RWPE2 (cell line): ENCODE data around the gene ERV3-1.
A peak's percentile ranks its signal among the peaks of the same experiment; 100 is the strongest.

Experiments
- ATAC-seq: fragments of 200-7000 bp; cut with Tn5 transposase; 3 replicates; pipeline ENCODE4 v1.9.1; 2021; ENCODE audit warnings: low read depth
- DNase-seq: peaks from one replicate; pipeline ENCODE4 v3.0.0-alpha.2; 2020; ENCODE audit warnings: low spot score
- H3K27ac ChIP-seq: fragments of 450-650 bp; 2 replicates; pipeline ENCODE4 v1.5.1; 2017; ENCODE audit warnings: mild to moderate bottlenecking; ENCODE audit not compliant: poor library complexity, severe bottlenecking
- H3K27me3 ChIP-seq: fragments of 250-450 bp; sonication (Bioruptor Pico); 2 replicates; pipeline ENCODE4 v1.5.1; 2021; ENCODE audit warnings: mild to moderate bottlenecking, moderate library complexity; ENCODE audit not compliant: insufficient read depth, poor library complexity, severe bottlenecking
- H3K36me3 ChIP-seq: fragments of 250-450 bp; sonication (Bioruptor Pico); 2 replicates; pipeline ENCODE4 v1.5.1; 2020; ENCODE audit warnings: low read depth, mild to moderate bottlenecking, moderate library complexity
- H3K4me1 ChIP-seq: fragments of 250-450 bp; sonication (Bioruptor Pico); 2 replicates; pipeline ENCODE4 v1.5.1; 2021; ENCODE audit warnings: mild to moderate bottlenecking, moderate library complexity; ENCODE audit not compliant: insufficient read depth, poor library complexity, severe bottlenecking
- H3K4me3 ChIP-seq: fragments of 250-450 bp; sonication (Bioruptor Pico); 2 replicates; pipeline ENCODE4 v1.5.1; 2021; ENCODE audit warnings: mild to moderate bottlenecking, moderate library complexity; ENCODE audit not compliant: severe bottlenecking
- H3K9me3 ChIP-seq: fragments of 250-450 bp; sonication (Bioruptor Pico); 2 replicates; pipeline ENCODE4 v1.5.1; 2021; ENCODE audit warnings: mild to moderate bottlenecking, moderate library complexity; ENCODE audit not compliant: severe bottlenecking
- TF ChIP-seq, protein P1 (sequence below): fragments of 450-650 bp; IDR thresholded peaks from one replicate; pipeline ENCODE4 v1.5.1; 2017; ENCODE audit warnings: mild to moderate bottlenecking, moderate library complexity; ENCODE audit not compliant: poor library complexity, severe bottlenecking

The ERV3-1 gene

DNA sequence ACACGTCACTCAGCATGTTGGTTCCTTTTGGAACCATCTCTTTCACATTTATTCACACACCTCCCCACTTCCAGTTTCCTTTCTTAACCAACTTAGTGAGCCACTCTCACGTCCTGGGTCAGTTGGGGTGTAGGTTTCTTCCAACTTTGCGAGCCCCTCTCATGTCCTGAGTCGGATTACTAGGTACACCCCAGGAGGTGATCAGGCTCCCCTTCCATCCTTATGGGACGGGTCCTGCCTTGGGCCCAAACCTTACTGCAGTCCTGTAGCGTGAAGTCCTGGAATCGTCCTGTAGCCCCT lies 7.7 kb downstream of the ERV3-1 start:
- H3K36me3 ChIP-seq: peaks cover 16% of the 10 kb centered on the region
- DNase-seq (no peak), ATAC-seq (no peak)
- TF ChIP-seq, protein P1, sequence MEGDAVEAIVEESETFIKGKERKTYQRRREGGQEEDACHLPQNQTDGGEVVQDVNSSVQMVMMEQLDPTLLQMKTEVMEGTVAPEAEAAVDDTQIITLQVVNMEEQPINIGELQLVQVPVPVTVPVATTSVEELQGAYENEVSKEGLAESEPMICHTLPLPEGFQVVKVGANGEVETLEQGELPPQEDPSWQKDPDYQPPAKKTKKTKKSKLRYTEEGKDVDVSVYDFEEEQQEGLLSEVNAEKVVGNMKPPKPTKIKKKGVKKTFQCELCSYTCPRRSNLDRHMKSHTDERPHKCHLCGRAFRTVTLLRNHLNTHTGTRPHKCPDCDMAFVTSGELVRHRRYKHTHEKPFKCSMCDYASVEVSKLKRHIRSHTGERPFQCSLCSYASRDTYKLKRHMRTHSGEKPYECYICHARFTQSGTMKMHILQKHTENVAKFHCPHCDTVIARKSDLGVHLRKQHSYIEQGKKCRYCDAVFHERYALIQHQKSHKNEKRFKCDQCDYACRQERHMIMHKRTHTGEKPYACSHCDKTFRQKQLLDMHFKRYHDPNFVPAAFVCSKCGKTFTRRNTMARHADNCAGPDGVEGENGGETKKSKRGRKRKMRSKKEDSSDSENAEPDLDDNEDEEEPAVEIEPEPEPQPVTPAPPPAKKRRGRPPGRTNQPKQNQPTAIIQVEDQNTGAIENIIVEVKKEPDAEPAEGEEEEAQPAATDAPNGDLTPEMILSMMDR: no peak
- H3K27ac ChIP-seq: peak overlapping the region; percentile 48
- no peak overlapping the region for H3K4me3 ChIP-seq
- H3K4me1 ChIP-seq: peaks cover 18% of the 10 kb centered on the region
- peaks cover 14% of the 10 kb centered on the region for H3K9me3 ChIP-seq
- no peaks in the 10 kb centered on the region for H3K27me3 ChIP-seq

DNA sequence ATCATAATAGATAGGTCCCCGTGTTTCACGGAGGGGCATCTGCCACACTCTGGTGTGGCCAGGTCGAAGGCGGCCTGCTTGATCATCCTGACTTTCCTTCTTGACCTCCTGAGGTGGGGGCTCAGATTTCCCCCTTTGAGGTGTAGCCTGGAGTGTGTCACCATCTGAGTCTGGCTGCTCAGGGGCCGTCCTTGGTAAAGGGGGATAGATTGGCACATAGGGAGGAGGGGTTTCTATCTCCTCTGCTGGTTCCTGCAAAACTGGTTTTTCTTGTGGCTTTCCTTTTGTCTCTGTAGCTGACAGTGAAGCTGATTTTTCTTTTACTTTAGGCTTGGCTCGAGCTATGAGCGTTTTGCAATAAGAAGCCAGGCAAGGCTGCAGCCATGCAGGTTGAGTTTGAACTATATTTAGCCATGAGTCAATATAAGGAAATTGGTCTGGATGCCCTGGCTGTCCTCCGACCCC lies 8.5 kb downstream of the ERV3-1 start:
- DNase-seq (no peak), ATAC-seq (peak; percentile 81)
- H3K27me3 ChIP-seq: no peaks in the 10 kb centered on the region
- TF ChIP-seq, protein P1: no peak
- peaks cover 10% of the 10 kb centered on the region for H3K36me3 ChIP-seq
- peaks cover 18% of the 10 kb centered on the region for H3K4me1 ChIP-seq
- peak overlapping the region; percentile 48 for H3K27ac ChIP-seq
- H3K9me3 ChIP-seq: peaks cover 14% of the 10 kb centered on the region
- H3K4me3 ChIP-seq: no peak overlapping the region

GRCh38 chr7:64997164-64997908 lies 9.2 kb downstream of the ERV3-1 start:
- H3K27me3 ChIP-seq: no peaks in the 10 kb centered on the region
- DNase-seq (no peak), ATAC-seq (no peak)
- peaks cover 10% of the 10 kb centered on the region for H3K36me3 ChIP-seq
- H3K4me1 ChIP-seq: peaks cover 18% of the 10 kb centered on the region
- peaks cover 14% of the 10 kb centered on the region for H3K9me3 ChIP-seq
- peak overlapping the region; percentile 48 for H3K27ac ChIP-seq
- TF ChIP-seq, protein P1: no peak
- H3K4me3 ChIP-seq: no peak overlapping the region

DNA sequence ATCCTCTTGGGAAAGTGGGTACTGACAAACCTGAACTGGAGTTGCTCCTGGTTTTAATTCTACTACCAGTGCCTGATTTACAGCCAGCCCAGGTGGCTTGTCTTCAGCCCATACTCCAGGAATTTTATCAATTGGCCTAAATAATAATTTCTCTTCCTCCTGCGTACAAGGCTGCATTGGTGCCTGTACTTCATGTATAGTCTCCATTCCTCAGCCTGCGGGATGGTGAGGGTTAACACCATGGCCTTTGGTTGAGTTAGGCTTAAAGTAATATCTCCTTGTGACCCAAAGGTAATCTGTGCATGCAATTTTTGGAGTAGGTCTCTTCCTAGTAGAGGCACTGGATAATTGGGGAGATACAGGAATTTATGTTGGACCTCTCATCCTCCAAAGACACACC lies 10.2 kb downstream of the ERV3-1 start:
- H3K27ac ChIP-seq: no peak overlapping the region
- peaks cover 14% of the 10 kb centered on the region for H3K9me3 ChIP-seq
- TF ChIP-seq, protein P1: no peak
- ATAC-seq (no peak), DNase-seq (no peak)
- no peaks in the 10 kb centered on the region for H3K27me3 ChIP-seq
- no peak overlapping the region for H3K4me3 ChIP-seq
- H3K36me3 ChIP-seq: peaks cover 10% of the 10 kb centered on the region
- H3K4me1 ChIP-seq: peaks cover 18% of the 10 kb centered on the region

GRCh38 chr7:64993901-64994300 lies 12.6 kb downstream of the ERV3-1 start:
- Histone ChIP-seq H3K36me3 (peaks cover 2% of the 10 kb centered on the region; the same call in 1 of the 2 replicates), H3K9me3 (peaks cover 16% of the 10 kb centered on the region), H3K4me3 (no peak overlapping the region), H3K27ac (no peak overlapping the region), H3K27me3 (no peaks in the 10 kb centered on the region), H3K4me1 (peaks cover 7% of the 10 kb centered on the region)
- ATAC-seq: no peak
- TF ChIP-seq, protein P1: no peak
- DNase-seq: no peak
